Adrenal gland (tissue), 5 donors: ENCODE measurements around the gene STARD13.

Experiments
- CTCF ChIP-seq, 6 experiments: fragments of 450-650 bp in 4 of 6; fragments of 200-600 bp in 2 of 6; sonication (generic) in 1 of 6; IDR thresholded peaks; 1 replicate in 5 of 6; 2 replicates in 1 of 6; pipeline versions ENCODE4 v1.5.1 to v1.8.0; 2016 to 2021; ENCODE audit warnings: antibody characterized with exemption in 6 of 6, mild to moderate bottlenecking in 2 of 6, moderate library complexity in 1 of 6
- POLR2A ChIP-seq, 2 donors: fragments of 450-650 bp; IDR thresholded peaks; one replicate each; pipeline ENCODE4 v1.6.1; 2017; ENCODE audit warnings: antibody characterized with exemption in 2 of 2, mild to moderate bottlenecking in 2 of 2, moderate library complexity in 1 of 2
- donor health status: DM: no; HTN: no; CAD: no.

- TF ChIP-seq POLR2A (IDR thresholded peaks at IDR 0.05) (no peak), CTCF (IDR thresholded peaks at IDR 0.05) (no peak)
Observed at GRCh38 chr13:33182729-33183128, 102.8 kb downstream of the STARD13 start.
